Panc1 (cell line): ENCODE data around the gene INPP5A. TPM values are rescaled to one million over a fixed set of nuclear protein-coding genes. Genes with fewer than 3 reads are reported as not detected.
"Not testable (repeated sequence)": the region's sequence is repeated elsewhere in the genome, so short reads cannot be mapped to it uniquely, and the experiment has no call there.

Experiments
- ATAC-seq: fragments of 200-7000 bp; cut with Tn5 transposase; 2 replicates; pipeline ENCODE4 v1.9.1; 2020; ENCODE audit warnings: mild to moderate bottlenecking, moderate library complexity
- BruUV-seq: library from RNA; stranded (reverse); fragments of 400-500 nt; replicated peaks from 2 replicates; lab custom pipeline; 2021; lab: Mats Ljungman, UMichigan
- CTCF ChIA-PET: fragments of 300-600 bp; sonication (Branson Sonifier 250); formaldehyde crosslinking; loops from one replicate; lab custom pipeline; 2022; ENCODE audit warnings: antibody characterized with exemption; lab: Charles Lee
- POLR2A ChIA-PET: fragments of 300-600 bp; sonication (Branson Sonifier 250); formaldehyde crosslinking; loops from one replicate; lab custom pipeline; 2022; ENCODE audit warnings: antibody characterized with exemption; lab: Charles Lee
- DNase-seq: peaks from one replicate; pipeline ENCODE4 v3.0.0-alpha.2; 2010; ENCODE audit warnings: low read depth, low spot score
- H3K27ac ChIP-seq: 2 replicates; pipeline ENCODE4 v1.5.1; 2011; ENCODE audit warnings: mild to moderate bottlenecking, low read length, inconsistent platforms
- H3K27me3 ChIP-seq: fragments of 200-500 bp; sonication (Bioruptor generic); 2 replicates; pipeline ENCODE4 v1.6.0; 2014; ENCODE audit warnings: low read length, inconsistent platforms; ENCODE audit not compliant: control insufficient read depth, insufficient read depth
- H3K36me3 ChIP-seq: fragments of 200-500 bp; sonication (Bioruptor generic); 2 replicates; pipeline ENCODE4 v1.5.1; 2014; ENCODE audit warnings: inconsistent platforms, mild to moderate bottlenecking, low read length, moderate library complexity; ENCODE audit not compliant: control insufficient read depth, insufficient read depth
- H3K4me1 ChIP-seq: 2 replicates; pipeline ENCODE4 v1.5.1; 2011; ENCODE audit warnings: inconsistent platforms, mild to moderate bottlenecking, low read length, moderate library complexity; ENCODE audit not compliant: control insufficient read depth, insufficient read depth
- H3K4me3 ChIP-seq, 2 experiments: 2 replicates each; pipeline ENCODE4 v1.5.1; 2011 to 2012; ENCODE audit warnings: low read depth in 2 of 2, low read length in 2 of 2, mild to moderate bottlenecking in 2 of 2, inconsistent platforms in 1 of 2, moderate library complexity in 1 of 2
- H3K9me3 ChIP-seq: fragments of 200-500 bp; sonication (Bioruptor generic); 2 replicates; pipeline ENCODE4 v1.5.1; 2014; ENCODE audit warnings: low read depth, mild to moderate bottlenecking, inconsistent platforms, low read length, moderate library complexity; ENCODE audit not compliant: control insufficient read depth, insufficient read depth
- CTCF ChIP-seq: fragments of 450-650 bp; IDR thresholded peaks from 2 replicates; pipeline ENCODE4 v1.5.1; 2017; ENCODE audit warnings: mild to moderate bottlenecking
- POLR2AphosphoS5 ChIP-seq: IDR thresholded peaks from 2 replicates; pipeline ENCODE4 v1.6.1; 2012; ENCODE audit warnings: mild to moderate bottlenecking, low read depth, low read length, moderate library complexity
- REST ChIP-seq, 2 experiments: IDR thresholded peaks; 2 replicates each; pipeline ENCODE4 v1.6.1; 2011 to 2012; ENCODE audit warnings: low read depth in 2 of 2, control low read depth in 1 of 2, low read length in 1 of 2, mild to moderate bottlenecking in 1 of 2, moderate library complexity in 1 of 2; ENCODE audit not compliant: insufficient read depth in 1 of 2
- SIN3A ChIP-seq: IDR thresholded peaks from 2 replicates; pipeline ENCODE4 v1.6.1; 2012; ENCODE audit warnings: low read depth, mild to moderate bottlenecking, low read length, moderate library complexity, borderline replicate concordance; ENCODE audit not compliant: insufficient read depth
- TCF7L2 ChIP-seq: IDR thresholded peaks from 2 replicates; pipeline ENCODE4 v1.6.1; 2011; ENCODE audit warnings: mild to moderate bottlenecking, low read depth, low read length, inconsistent platforms
- in situ Hi-C: cut with HindIII; loops from 2 replicates; pipeline ENCODE4 v1.10.0; 2016; ENCODE audit warnings: low sequenced_read_pairs, low pct_unique_long_range_greater_than_20kb
- intact Hi-C: fragments of 100-400 bp; cut with micrococcal nuclease; formaldehyde crosslinking; loops from one replicate; pipeline ENCODE4 v1.10.0; 2022; ENCODE audit not compliant: unreplicated experiment
- total RNA-seq: library from RNA; stranded (reverse); gene quantifications from one replicate; pipeline ENCODE4 v1.2.1, GENCODE V29; 2021; ENCODE audit not compliant: unreplicated experiment

INPP5A gene
- total RNA-seq, 1 experiment from 2014 or later = 60.0 TPM

- BruUV-seq = no TSS peak
- peaks cover 5% of the 10 kb centered on the region; the same call in 1 of the 2 replicates for H3K9me3 ChIP-seq
- H3K4me1 ChIP-seq = no peaks in the 10 kb centered on the region
- DNase-seq = no peak
- no peak overlapping the region for H3K4me3 ChIP-seq
- ChIA-PET POLR2A (no interaction called here), CTCF (no interaction called here)
- no peaks in the 10 kb centered on the region for H3K27me3 ChIP-seq
- H3K27ac ChIP-seq = no peak overlapping the region
- intact Hi-C loops = no loop called here
- in situ Hi-C loops = no loop called here
- ATAC-seq = no peak
- TF ChIP-seq TCF7L2 (no peak), CTCF (no peak), REST (IDR thresholded peaks at IDR 0.05; ENCODE audit: insufficient read depth in 1 of 2, low read depth in 2 of 2, low read length in 1 of 2) (no peak), SIN3A (no peak), POLR2AphosphoS5 (no peak)
- no peaks in the 10 kb centered on the region for H3K36me3 ChIP-seq
Measured at GRCh38 chr10:132820056-132820455, 282.5 kb downstream of the INPP5A start.

GRCh38 chr10:132825783-132826523 is 288.4 kb downstream of the INPP5A start:
- H3K4me3 ChIP-seq, H3K27ac ChIP-seq, H3K36me3 ChIP-seq, CTCF ChIA-PET, POLR2A ChIA-PET, H3K4me1 ChIP-seq, DNase-seq, H3K27me3 ChIP-seq, BruUV-seq, intact Hi-C loops, in situ Hi-C loops, H3K9me3 ChIP-seq, ATAC-seq: not testable (repeated sequence)
